PFSK-1 (cell line): Measurements from ENCODE around the gene FDXACB1.

Experiments
- FOXP2 ChIP-seq: optimal IDR thresholded peaks from 2 replicates; pipeline ENCODE3; 2011; ENCODE audit warnings: borderline replicate concordance, control low read depth, inconsistent platforms; ENCODE audit not compliant: insufficient read depth; ENCODE audit errors: extremely low read length, extremely low read depth
- POLR2AphosphoS5 ChIP-seq: IDR thresholded peaks from 2 replicates; pipeline ENCODE4 v1.6.1; 2012; ENCODE audit warnings: low read depth, mild to moderate bottlenecking, control low read depth, low read length, moderate library complexity
- SIN3A ChIP-seq: IDR thresholded peaks from 2 replicates; pipeline ENCODE4 v1.6.1; 2012; ENCODE audit warnings: mild to moderate bottlenecking, low read length, moderate library complexity, borderline replicate concordance; ENCODE audit not compliant: insufficient read depth
- TAF1 ChIP-seq: IDR thresholded peaks from 2 replicates; pipeline ENCODE4 v1.6.1; 2012; ENCODE audit warnings: low read length, control low read depth, borderline replicate concordance; ENCODE audit not compliant: insufficient read depth
- TF ChIP-seq, protein P1 (sequence below), 2 experiments: IDR thresholded peaks; 2 replicates each; pipeline versions ENCODE4 v1.6.1 to v1.8.0; 2011 to 2012; ENCODE audit warnings: low read depth in 2 of 2, low read length in 2 of 2, control low read depth in 1 of 2, inconsistent platforms in 1 of 2, mild to moderate bottlenecking in 1 of 2, moderate library complexity in 1 of 2; ENCODE audit not compliant: insufficient read depth in 1 of 2

FDXACB1 gene

GRCh38 chr11:111923351-111923788, 44.4 kb upstream of the FDXACB1 start:
- TF ChIP-seq, protein P1, sequence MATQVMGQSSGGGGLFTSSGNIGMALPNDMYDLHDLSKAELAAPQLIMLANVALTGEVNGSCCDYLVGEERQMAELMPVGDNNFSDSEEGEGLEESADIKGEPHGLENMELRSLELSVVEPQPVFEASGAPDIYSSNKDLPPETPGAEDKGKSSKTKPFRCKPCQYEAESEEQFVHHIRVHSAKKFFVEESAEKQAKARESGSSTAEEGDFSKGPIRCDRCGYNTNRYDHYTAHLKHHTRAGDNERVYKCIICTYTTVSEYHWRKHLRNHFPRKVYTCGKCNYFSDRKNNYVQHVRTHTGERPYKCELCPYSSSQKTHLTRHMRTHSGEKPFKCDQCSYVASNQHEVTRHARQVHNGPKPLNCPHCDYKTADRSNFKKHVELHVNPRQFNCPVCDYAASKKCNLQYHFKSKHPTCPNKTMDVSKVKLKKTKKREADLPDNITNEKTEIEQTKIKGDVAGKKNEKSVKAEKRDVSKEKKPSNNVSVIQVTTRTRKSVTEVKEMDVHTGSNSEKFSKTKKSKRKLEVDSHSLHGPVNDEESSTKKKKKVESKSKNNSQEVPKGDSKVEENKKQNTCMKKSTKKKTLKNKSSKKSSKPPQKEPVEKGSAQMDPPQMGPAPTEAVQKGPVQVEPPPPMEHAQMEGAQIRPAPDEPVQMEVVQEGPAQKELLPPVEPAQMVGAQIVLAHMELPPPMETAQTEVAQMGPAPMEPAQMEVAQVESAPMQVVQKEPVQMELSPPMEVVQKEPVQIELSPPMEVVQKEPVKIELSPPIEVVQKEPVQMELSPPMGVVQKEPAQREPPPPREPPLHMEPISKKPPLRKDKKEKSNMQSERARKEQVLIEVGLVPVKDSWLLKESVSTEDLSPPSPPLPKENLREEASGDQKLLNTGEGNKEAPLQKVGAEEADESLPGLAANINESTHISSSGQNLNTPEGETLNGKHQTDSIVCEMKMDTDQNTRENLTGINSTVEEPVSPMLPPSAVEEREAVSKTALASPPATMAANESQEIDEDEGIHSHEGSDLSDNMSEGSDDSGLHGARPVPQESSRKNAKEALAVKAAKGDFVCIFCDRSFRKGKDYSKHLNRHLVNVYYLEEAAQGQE (IDR thresholded peaks at IDR 0.05; ENCODE audit: insufficient read depth in 1 of 2, low read depth in 2 of 2, low read length in 2 of 2) = no peak
- TF ChIP-seq SIN3A = 0 out of 2 replicates have a peak, but pooled peaks have one; percentile 57

GRCh38 chr11:111922803-111923202, 43.8 kb upstream of the FDXACB1 start:
- TF ChIP-seq SIN3A (no peak), TAF1 (no peak)

DNA sequence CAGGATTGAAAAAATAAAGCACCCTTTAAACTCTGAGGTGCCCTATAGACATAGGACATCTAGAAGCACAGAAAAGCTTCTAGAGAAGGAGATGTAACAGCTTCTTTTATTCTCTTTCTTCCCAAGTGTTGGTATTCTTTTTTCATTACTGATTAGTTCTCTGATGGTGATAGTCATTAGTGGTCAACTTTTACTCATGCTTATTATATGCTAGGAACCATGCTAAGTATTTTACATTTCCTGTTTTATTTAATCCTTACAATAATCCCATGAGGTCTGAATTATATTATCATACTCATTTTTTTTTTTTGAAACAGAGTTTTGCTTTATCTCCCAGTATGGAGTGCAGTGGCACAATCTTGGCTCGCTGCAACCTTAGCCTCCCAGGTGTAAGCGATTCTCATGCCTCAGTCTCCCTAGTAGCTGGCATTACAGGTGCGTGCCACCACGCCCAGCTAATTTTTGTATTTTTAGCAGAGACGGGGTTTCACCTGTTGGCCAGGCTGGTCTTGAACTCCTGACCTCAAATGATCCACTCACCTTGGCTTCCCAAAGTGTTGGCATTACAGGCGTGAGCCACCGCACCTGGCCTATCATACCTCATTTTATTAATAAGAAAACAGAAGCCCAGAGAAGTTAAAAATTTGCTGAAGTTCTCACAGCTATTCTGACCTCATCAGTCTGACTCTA, 42.7 kb upstream of the FDXACB1 start:
- TF ChIP-seq SIN3A (no peak), TAF1 (no peak), FOXP2 (no peak), POLR2AphosphoS5 (no peak)
- TF ChIP-seq, protein P1 (IDR thresholded peaks at IDR 0.05; ENCODE audit: insufficient read depth in 1 of 2, low read depth in 2 of 2, low read length in 2 of 2) = no peak

- no peak for TF ChIP-seq FOXP2
- no peak for TF ChIP-seq TAF1
- no peak for TF ChIP-seq SIN3A
- no peak for TF ChIP-seq POLR2AphosphoS5
- TF ChIP-seq, protein P1 (IDR thresholded peaks at IDR 0.05; ENCODE audit: insufficient read depth in 1 of 2, low read depth in 2 of 2, low read length in 2 of 2) = no peak
Observed at GRCh38 chr11:111920908-111921307, 41.9 kb upstream of the FDXACB1 start.

GRCh38 chr11:111918390-111919256, 39.7 kb upstream of the FDXACB1 start, which contains the start of gene C11orf52:
C11orf52 (plus strand) TSS chr11:111918913; CDS start chr11:111918973, 60 bp downstream.
- TF ChIP-seq SIN3A = no peak
- TF ChIP-seq FOXP2 = no peak
- TF ChIP-seq, protein P1 (IDR thresholded peaks at IDR 0.05; ENCODE audit: insufficient read depth in 1 of 2, low read depth in 2 of 2, low read length in 2 of 2) = no peak
- no peak for TF ChIP-seq TAF1
- TF ChIP-seq POLR2AphosphoS5 = no peak
